Heart right ventricle (tissue), 16 donors: ENCODE results near the gene DCAF7. TPM values are rescaled to one million over a fixed set of nuclear protein-coding genes. Genes with fewer than 3 reads are reported as not detected.

Experiments
- ATAC-seq, 8 donors: fragments of 200-7000 bp; cut with Tn5 transposase; one replicate each; pipeline ENCODE4 v1.9.1; 2020; ENCODE audit warnings: mild to moderate bottlenecking in 8 of 8, moderate library complexity in 8 of 8, moderate number of reproducible peaks in 1 of 8
- DNase-seq, 2 donors: peaks; one replicate each; pipeline ENCODE4 v3.0.0-alpha.2; 2020
- H3K27ac ChIP-seq, 10 donors: fragments of 200-600 bp; sonication (generic) in 2 of 10; one replicate each; pipeline versions ENCODE4 v1.5.0 to v1.8.0; 2020 to 2022; ENCODE audit warnings: mild to moderate bottlenecking in 3 of 10
- H3K27me3 ChIP-seq, 7 donors: fragments of 200-600 bp; one replicate each; pipeline ENCODE4 v1.8.0; 2021 to 2022; ENCODE audit warnings: mild to moderate bottlenecking in 2 of 7
- H3K36me3 ChIP-seq, 9 donors: fragments of 200-600 bp; sonication (generic) in 1 of 9; one replicate each; pipeline versions ENCODE4 v1.5.0 to v1.8.0; 2020 to 2022; ENCODE audit warnings: mild to moderate bottlenecking in 2 of 9
- H3K4me1 ChIP-seq, 9 donors: fragments of 200-600 bp; sonication (generic) in 1 of 9; one replicate each; pipeline versions ENCODE4 v1.5.0 to v1.8.0; 2020 to 2022; ENCODE audit warnings: mild to moderate bottlenecking in 4 of 9
- H3K4me3 ChIP-seq, 10 donors: fragments of 200-600 bp; sonication (generic) in 2 of 10; one replicate each; pipeline versions ENCODE4 v1.5.0 to v1.8.0; 2020 to 2022; ENCODE audit warnings: mild to moderate bottlenecking in 7 of 10, moderate library complexity in 2 of 10
- H3K9me3 ChIP-seq, 11 donors: fragments of 200-600 bp in 10 of 11; sonication (generic) in 2 of 11; one replicate each; pipeline versions ENCODE4 v1.5.0 to v1.8.0; 2013 to 2022; ENCODE audit warnings: mild to moderate bottlenecking in 2 of 11, control low read depth in 1 of 11, moderate library complexity in 1 of 11
- WGBS, 2 donors: extraction: QIAGEN DNeasy Blood & Tissue Kit; methylation state at CpG; one replicate each; pipeline ENCODE4 v1.1.7; 2013; ENCODE audit warnings: inconsistent platforms in 1 of 2; 5-methylcytosine and 5-hydroxymethylcytosine counted together
- intact Hi-C, 10 donors: fragments of 100-400 bp; cut with DNase I; formaldehyde crosslinking; loops; one replicate each; pipeline versions ENCODE4 v1.11.1 to v1.14.2; 2022
- polyA plus RNA-seq, 2 donors: library from polyadenylated mRNA; stranded (reverse); fragments of 200-250 nt; gene quantifications; one replicate each; pipeline ENCODE4 v1.2.3, GENCODE V29; 2013
- total RNA-seq, 10 donors: library from RNA; stranded (reverse); fragmentation: NEBNext Ultra II Directional in 3 of 10; extraction: Animal tissue kit (Norgen Biotek cat#: 25700) in 3 of 10; gene quantifications; one replicate each; pipeline versions ENCODE4 v1.2.1 to v1.2.4, GENCODE V29; 2021 to 2023
- TF ChIP-seq, protein P1 (sequence below), 9 donors: fragments of 200-600 bp; sonication (generic) in 2 of 9; IDR thresholded peaks; one replicate each; pipeline versions ENCODE4 v1.5.0 to v1.8.0; 2021 to 2022; ENCODE audit warnings: antibody characterized with exemption in 9 of 9, mild to moderate bottlenecking in 5 of 9, moderate library complexity in 1 of 9
- donor health status: Arrhythmogenic right ventricular cardiomyopathy.
- donor health status: ischemic (EF 13 %, LVEDD 7.1; RV severe dilation, severe dysfunction).
- donor health status: healthy with polysubstance abuse.
- donor health status: DM: no; HTN: yes; CAD: no.
- donor health status: DM: no; HTN: no; CAD: no.
- donor health status: ischemic (EF 25% LVEDD 6.9; RV normal size, moderate dysfunction).
- donor health status: ischemic (EF 25% LVEDD 5.7; RV mildly dilated, moderate dysfunction).
- donor health status: healthy.
- donor health status: DM: yes; HTN: yes; CAD: no.
- donor health status: Ischemic cardiomyopathy.
- donor health status: ischemic (EF 35%, LVEDD 5.7; RV mildly dilated, moderate dysfunction).
- donor health status: nonischemic (EF 11% LVEDD 7.7; RV severe dilation, severe dysfunction).
- donor health status: DM: yes; HTN: yes; CAD: no.
- donor health status: PGD.
- donor health status: ischemic (EF 29% LVEDD 5.4; RV normal size, mild dysfunction).
- donor health status: nonischemic (EF 23%, LVEDD 6.1; RV moderate dilation, normal function).

Gene DCAF7
- total and polyA plus RNA-seq, 12 donors, result 10.2 to 60.7 (median 41.7) TPM

DNA sequence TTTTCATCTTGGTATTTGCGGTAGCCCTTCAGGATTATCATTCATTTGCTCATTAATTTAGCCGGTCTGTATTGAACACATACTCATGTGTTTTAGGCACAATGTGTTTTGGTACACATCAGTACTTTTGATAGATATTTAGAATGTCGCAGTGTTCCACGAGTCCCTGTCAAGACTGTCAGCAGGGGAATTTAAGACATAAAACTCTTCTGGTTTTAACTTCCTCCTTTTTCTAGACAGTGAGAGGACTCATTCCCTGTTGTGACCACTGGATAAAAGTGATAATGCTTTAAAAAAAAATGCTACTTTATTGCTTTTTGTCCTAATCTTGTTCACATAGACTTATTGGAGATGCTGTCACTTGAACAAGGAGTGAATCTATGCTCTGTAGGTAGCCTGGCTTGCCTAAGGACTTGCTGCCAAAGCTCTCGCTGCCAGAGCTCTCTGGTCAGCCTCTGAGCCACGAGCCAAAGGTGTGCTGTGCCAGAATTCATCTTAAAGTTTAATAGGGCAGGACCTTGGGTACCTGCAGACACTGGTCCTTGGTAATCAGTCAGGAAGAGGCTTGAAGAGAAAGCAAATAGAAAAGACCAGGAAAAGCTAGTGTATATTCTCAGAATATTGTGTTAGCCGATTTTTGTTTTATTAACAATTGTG, 5.4 kb downstream of the DCAF7 start:
- Histone ChIP-seq H3K4me1 (peaks cover 6 to 55% (median 47%) of the 10 kb centered on the region in 9 donors), H3K27ac (no peak overlapping the region), H3K36me3 (peaks cover 0 to 8% (median 0%) of the 10 kb centered on the region in 9 donors), H3K27me3 (no peaks in the 10 kb centered on the region), H3K4me3 (no peak overlapping the region), H3K9me3 (peaks cover 0 to 7% (median 0%) of the 10 kb centered on the region in 11 donors)
- DNase-seq (no peak), ATAC-seq (peak in 3 of 8 donors; percentile 32 to 50 (median 39))
- intact Hi-C loops, result loop anchor here in 2 of 10 donors (10.0 kb wide), 3 partner anchors 49 to 81 kb away; partner anchors contain the start of genes ACE (in 1 of the 2) and TACO1 (in 1 of the 2)
- TF ChIP-seq, protein P1, sequence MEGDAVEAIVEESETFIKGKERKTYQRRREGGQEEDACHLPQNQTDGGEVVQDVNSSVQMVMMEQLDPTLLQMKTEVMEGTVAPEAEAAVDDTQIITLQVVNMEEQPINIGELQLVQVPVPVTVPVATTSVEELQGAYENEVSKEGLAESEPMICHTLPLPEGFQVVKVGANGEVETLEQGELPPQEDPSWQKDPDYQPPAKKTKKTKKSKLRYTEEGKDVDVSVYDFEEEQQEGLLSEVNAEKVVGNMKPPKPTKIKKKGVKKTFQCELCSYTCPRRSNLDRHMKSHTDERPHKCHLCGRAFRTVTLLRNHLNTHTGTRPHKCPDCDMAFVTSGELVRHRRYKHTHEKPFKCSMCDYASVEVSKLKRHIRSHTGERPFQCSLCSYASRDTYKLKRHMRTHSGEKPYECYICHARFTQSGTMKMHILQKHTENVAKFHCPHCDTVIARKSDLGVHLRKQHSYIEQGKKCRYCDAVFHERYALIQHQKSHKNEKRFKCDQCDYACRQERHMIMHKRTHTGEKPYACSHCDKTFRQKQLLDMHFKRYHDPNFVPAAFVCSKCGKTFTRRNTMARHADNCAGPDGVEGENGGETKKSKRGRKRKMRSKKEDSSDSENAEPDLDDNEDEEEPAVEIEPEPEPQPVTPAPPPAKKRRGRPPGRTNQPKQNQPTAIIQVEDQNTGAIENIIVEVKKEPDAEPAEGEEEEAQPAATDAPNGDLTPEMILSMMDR (IDR thresholded peaks at IDR 0.05), result no peak
- WGBS, 2 donors, result 67 to 75% methylated on average over 7 of the region's 7 CpGs

DNA sequence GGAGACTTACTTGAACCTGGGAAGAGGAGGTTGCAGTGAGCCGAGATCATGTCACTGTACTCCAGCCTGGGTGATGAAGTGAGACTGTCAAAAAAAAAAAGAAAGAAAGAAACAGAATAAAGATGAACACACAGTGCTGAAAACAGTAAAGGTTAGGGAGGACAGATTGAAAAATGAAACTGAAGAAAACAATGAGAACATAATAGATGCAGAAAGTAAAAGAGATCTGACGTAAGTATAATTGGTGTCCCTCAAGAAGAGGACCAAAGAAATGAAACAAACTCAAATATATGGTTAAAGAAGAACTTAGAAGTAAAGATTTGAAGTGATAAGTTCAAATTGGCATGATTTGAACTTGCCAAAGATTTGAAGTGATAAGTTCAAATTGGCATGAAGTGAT, 7.1 kb downstream of the DCAF7 start:
- Histone ChIP-seq H3K4me1 (peaks cover 6 to 50% (median 34%) of the 10 kb centered on the region in 9 donors), H3K4me3 (no peak overlapping the region), H3K9me3 (peaks cover 0 to 7% (median 0%) of the 10 kb centered on the region in 11 donors), H3K36me3 (peaks cover 0 to 8% (median 0%) of the 10 kb centered on the region in 9 donors), H3K27ac (no peak overlapping the region), H3K27me3 (no peaks in the 10 kb centered on the region)
- DNase-seq (no peak), ATAC-seq (no peak)
- TF ChIP-seq, protein P1 (IDR thresholded peaks at IDR 0.05), result no peak
- intact Hi-C loops, result loop anchor here in 2 of 10 donors (10.0 kb wide), 3 partner anchors 47 to 83 kb away; partner anchors contain the start of genes ACE (in 1 of the 2) and TACO1 (in 1 of the 2)
- WGBS, 2 donors, result 95 to 97% methylated on average over 2 of the region's 2 CpGs

DNA sequence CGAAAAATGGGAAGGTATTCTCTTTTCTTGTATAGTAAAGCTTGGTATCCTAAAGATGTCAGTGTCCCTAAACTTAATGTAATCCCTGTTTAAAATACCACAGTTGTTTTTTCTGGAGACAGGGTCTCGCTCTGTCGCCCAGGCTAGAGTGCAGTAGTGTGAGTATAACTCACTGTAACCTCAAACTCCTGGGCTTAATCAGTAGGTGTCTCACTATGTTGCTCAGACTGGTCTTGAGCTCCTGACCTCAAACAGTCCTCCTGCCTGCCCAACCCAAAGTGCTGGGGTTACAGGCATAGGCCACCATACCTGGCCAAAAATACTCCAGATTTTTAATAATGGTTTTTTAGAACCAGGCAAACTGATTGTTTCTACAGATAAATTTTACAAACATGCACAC, 8.2 kb downstream of the DCAF7 start:
- Histone ChIP-seq H3K9me3 (peaks cover 0 to 7% (median 0%) of the 10 kb centered on the region in 11 donors), H3K27ac (no peak overlapping the region), H3K36me3 (peaks cover 0 to 5% (median 0%) of the 10 kb centered on the region in 9 donors), H3K4me1 (peaks cover 2 to 45% (median 25%) of the 10 kb centered on the region in 9 donors), H3K4me3 (no peak overlapping the region), H3K27me3 (no peaks in the 10 kb centered on the region)
- ATAC-seq (no peak), DNase-seq (no peak)
- WGBS, 2 donors, result 78 to 94% methylated on average over 3 of the region's 3 CpGs
- intact Hi-C loops, result loop anchor here in 2 of 10 donors (10.0 kb wide), 3 partner anchors 46 to 84 kb away; partner anchors contain the start of genes ACE (in 1 of the 2) and TACO1 (in 1 of the 2)
- TF ChIP-seq, protein P1 (IDR thresholded peaks at IDR 0.05), result no peak

DNA sequence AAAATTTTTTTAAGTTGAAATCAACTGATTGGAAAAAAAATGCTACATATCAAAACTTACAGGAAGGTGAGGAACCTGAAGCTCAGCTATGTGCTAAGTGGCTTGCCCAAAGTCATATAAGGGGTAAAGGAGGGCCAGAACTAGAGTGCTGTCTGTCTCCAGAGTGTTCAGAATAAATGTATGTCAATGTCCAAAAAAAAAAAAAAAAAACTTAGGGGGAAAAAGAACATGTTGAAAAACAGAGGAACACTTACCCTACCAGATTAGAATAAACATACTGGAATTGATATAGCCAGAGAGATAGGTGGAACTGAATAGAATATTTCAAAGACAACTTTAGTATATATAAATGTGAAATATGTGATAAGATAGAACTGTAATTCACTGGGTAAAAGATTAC, 11.5 kb downstream of the DCAF7 start:
- H3K4me3 ChIP-seq, result no peak overlapping the region
- peaks cover 0 to 5% (median 0%) of the 10 kb centered on the region in 9 donors for H3K36me3 ChIP-seq
- intact Hi-C loops, result loop anchor here in 1 of 10 donors (10.0 kb wide), 1 partner anchor 327 kb away; no protein-coding TSS in a partner anchor
- DNase-seq, result no peak
- H3K4me1 ChIP-seq, result peaks cover 0 to 21% (median 0%) of the 10 kb centered on the region in 9 donors
- TF ChIP-seq, protein P1 (IDR thresholded peaks at IDR 0.05), result no peak
- no peak overlapping the region for H3K27ac ChIP-seq
- no peaks in the 10 kb centered on the region for H3K27me3 ChIP-seq
- H3K9me3 ChIP-seq, result peaks cover 0 to 7% (median 0%) of the 10 kb centered on the region in 11 donors
- no peak for ATAC-seq
